Uterus (tissue), 4 donors: ENCODE measurements around the gene ERC2. TPM values are rescaled to one million over a fixed set of nuclear protein-coding genes. Genes with fewer than 3 reads are reported as not detected.

Source experiments
- DNase-seq, 2 donors: peaks; one replicate each; pipeline ENCODE4 v3.0.0-alpha.2; 2019 to 2020
- H3K27ac ChIP-seq, 2 donors: fragments of 200-600 bp; sonication (generic); 1 replicate in 1 of 2; 2 replicates in 1 of 2; pipeline ENCODE4 v1.5.1; 2016 to 2018
- H3K27me3 ChIP-seq, 2 donors: fragments of 200-600 bp; sonication (generic); one replicate each; pipeline ENCODE4 v1.5.1; 2018 to 2019; ENCODE audit warnings: control low read depth in 1 of 2
- H3K36me3 ChIP-seq, 2 donors: fragments of 200-600 bp; sonication (generic); one replicate each; pipeline ENCODE4 v1.5.1; 2019; ENCODE audit warnings: control low read depth in 1 of 2
- H3K4me1 ChIP-seq, 2 donors: fragments of 200-600 bp; sonication (generic); one replicate each; pipeline ENCODE4 v1.5.1; 2018 to 2019; ENCODE audit warnings: control low read depth in 1 of 2
- H3K4me3 ChIP-seq, 2 donors: fragments of 200-600 bp; sonication (generic); 1 replicate in 1 of 2; 2 replicates in 1 of 2; pipeline ENCODE4 v1.5.1; 2018 to 2019; ENCODE audit warnings: mild to moderate bottlenecking in 1 of 2
- H3K9me3 ChIP-seq, 2 donors: fragments of 200-600 bp; sonication (generic); one replicate each; pipeline ENCODE4 v1.5.1; 2019; ENCODE audit warnings: control low read depth in 1 of 2
- CTCF ChIP-seq, 4 experiments: fragments of 200-600 bp in 2 of 4; fragments of 450-650 bp in 2 of 4; sonication (generic) in 2 of 4; IDR thresholded peaks; one replicate each; pipeline ENCODE4 v1.5.1; 2016 to 2019; ENCODE audit warnings: antibody characterized with exemption in 4 of 4, mild to moderate bottlenecking in 2 of 4, moderate library complexity in 1 of 4
- POLR2A ChIP-seq, 2 donors: fragments of 450-650 bp; IDR thresholded peaks; one replicate each; pipeline ENCODE4 v1.6.1; 2016; ENCODE audit warnings: antibody characterized with exemption in 2 of 2, mild to moderate bottlenecking in 1 of 2, moderate library complexity in 1 of 2
- intact Hi-C: fragments of 100-400 bp; cut with DNase I; formaldehyde crosslinking; loops from one replicate; pipeline ENCODE4 v1.15.1; 2023; ENCODE audit warnings: low total_unique reads
- total RNA-seq, 4 donors: library from RNA; depleted of rRNA in 3 of 4; stranded (reverse); fragments of >200 nt in 3 of 4; gene quantifications; one replicate each; pipeline versions ENCODE4 v1.1.0 to v1.2.4, GENCODE V29; 2014 to 2023
- donor health status: DM: yes; HTN: yes; CAD: no.

Gene ERC2
- total RNA-seq, 4 donors from 2014 or later, result 1.7 to 5.5 TPM; not detected in 2

- intact Hi-C loops, result no loop called here
- DNase-seq, result no peak
- H3K27me3 ChIP-seq, result no peaks in the 10 kb centered on the region
- H3K4me1 ChIP-seq, result no peaks in the 10 kb centered on the region
- H3K27ac ChIP-seq, result no peak overlapping the region
- no peaks in the 10 kb centered on the region for H3K36me3 ChIP-seq
- TF ChIP-seq POLR2A (IDR thresholded peaks at IDR 0.05) (no peak), CTCF (IDR thresholded peaks at IDR 0.05) (no peak)
- no peaks in the 10 kb centered on the region for H3K9me3 ChIP-seq
- no peak overlapping the region for H3K4me3 ChIP-seq
Observed at GRCh38 chr3:56323986-56324420, 144.3 kb downstream of the ERC2 start.

GRCh38 chr3:56322862-56323261, 145.4 kb downstream of the ERC2 start:
- no peaks in the 10 kb centered on the region for H3K4me1 ChIP-seq
- H3K27ac ChIP-seq, result no peak overlapping the region
- TF ChIP-seq CTCF (IDR thresholded peaks at IDR 0.05) (no peak), POLR2A (IDR thresholded peaks at IDR 0.05) (no peak)
- H3K4me3 ChIP-seq, result no peak overlapping the region
- H3K9me3 ChIP-seq, result no peaks in the 10 kb centered on the region
- intact Hi-C loops, result no loop called here
- DNase-seq, result no peak
- H3K36me3 ChIP-seq, result no peaks in the 10 kb centered on the region
- no peaks in the 10 kb centered on the region for H3K27me3 ChIP-seq

GRCh38 chr3:56321892-56322291, 146.4 kb downstream of the ERC2 start:
- Histone ChIP-seq H3K27ac (no peak overlapping the region), H3K4me1 (no peaks in the 10 kb centered on the region), H3K4me3 (no peak overlapping the region), H3K36me3 (no peaks in the 10 kb centered on the region), H3K27me3 (no peaks in the 10 kb centered on the region), H3K9me3 (no peaks in the 10 kb centered on the region)
- DNase-seq, result no peak
- no peak for TF ChIP-seq POLR2A (IDR thresholded peaks at IDR 0.05)
- TF ChIP-seq CTCF (IDR thresholded peaks at IDR 0.05), result no peak
- intact Hi-C loops, result no loop called here

DNA sequence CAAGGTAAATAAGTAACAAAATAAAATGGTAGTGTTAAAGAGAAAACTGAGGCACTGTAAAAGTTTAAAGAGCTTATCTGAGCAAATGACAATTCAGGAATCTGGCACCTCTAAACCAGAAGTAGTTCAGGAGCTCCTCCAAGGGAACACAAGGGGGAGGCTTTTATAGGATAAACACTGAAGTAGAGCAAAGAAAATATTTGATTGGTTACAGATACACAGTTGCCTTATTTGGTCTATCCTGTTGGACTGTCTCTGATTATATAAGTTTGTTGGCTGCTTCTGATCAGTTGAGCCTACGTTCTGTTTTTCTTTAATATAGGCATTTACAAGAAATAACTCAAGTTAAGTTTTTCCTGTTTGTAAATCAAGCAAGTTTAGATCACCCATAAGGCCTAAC, 146.9 kb downstream of the ERC2 start:
- Histone ChIP-seq H3K36me3 (no peaks in the 10 kb centered on the region), H3K4me1 (no peaks in the 10 kb centered on the region), H3K27me3 (no peaks in the 10 kb centered on the region), H3K9me3 (no peaks in the 10 kb centered on the region), H3K4me3 (no peak overlapping the region), H3K27ac (no peak overlapping the region)
- TF ChIP-seq CTCF (IDR thresholded peaks at IDR 0.05) (no peak), POLR2A (IDR thresholded peaks at IDR 0.05) (no peak)
- intact Hi-C loops, result no loop called here
- no peak for DNase-seq

- no peaks in the 10 kb centered on the region for H3K36me3 ChIP-seq
- intact Hi-C loops, result no loop called here
- no peak for TF ChIP-seq POLR2A (IDR thresholded peaks at IDR 0.05)
- TF ChIP-seq CTCF (IDR thresholded peaks at IDR 0.05), result no peak
- no peaks in the 10 kb centered on the region for H3K27me3 ChIP-seq
- no peaks in the 10 kb centered on the region for H3K4me1 ChIP-seq
- H3K9me3 ChIP-seq, result no peaks in the 10 kb centered on the region
- no peak for DNase-seq
- no peak overlapping the region for H3K27ac ChIP-seq
- no peak overlapping the region for H3K4me3 ChIP-seq
Observed at GRCh38 chr3:56320883-56321282, 147.4 kb downstream of the ERC2 start.
